Common myeloid progenitor, CD34-positive (primary cell): ENCODE results near the gene PCDHA9. TPM values are rescaled to one million over a fixed set of nuclear protein-coding genes. Genes with fewer than 3 reads are reported as not detected.
"Not testable (repeated sequence)": the region's sequence is repeated elsewhere in the genome, so short reads cannot be mapped to it uniquely, and the experiment has no call there.

Experiments
- CTCF ChIA-PET: fragments of 350-600 bp; sonication (Branson Sonifier 250); formaldehyde crosslinking; loops from one replicate; lab custom pipeline; 2021; ENCODE audit warnings: antibody characterized with exemption; lab: Charles Lee
- POLR2A ChIA-PET: fragments of 350-600 bp; sonication (Branson Sonifier 250); formaldehyde crosslinking; loops from one replicate; lab custom pipeline; 2021; ENCODE audit warnings: antibody characterized with exemption; lab: Charles Lee
- DNase-seq, 3 donors: peaks; one replicate each; pipeline versions ENCODE4 v3.0.0 to v3.0.0-alpha.2; 2013
- H3K27ac ChIP-seq, 2 experiments: 1 replicate in 1 of 2; 2 replicates in 1 of 2; pipeline ENCODE4 v1.7.0; 2013; ENCODE audit warnings: inconsistent platforms in 2 of 2, low read length in 2 of 2, mild to moderate bottlenecking in 2 of 2, low read depth in 1 of 2, moderate library complexity in 1 of 2; ENCODE audit not compliant: severe bottlenecking in 2 of 2, insufficient read depth in 1 of 2, poor library complexity in 1 of 2
- H3K27me3 ChIP-seq, 5 experiments: replicated peaks in 2 of 5; 1 replicate in 3 of 5; 2 replicates in 2 of 5; pipeline versions ENCODE4 v1.6.1 to v1.7.0; 2013; ENCODE audit warnings: low read length in 4 of 5, mild to moderate bottlenecking in 2 of 5, moderate library complexity in 2 of 5, inconsistent platforms in 1 of 5; ENCODE audit not compliant: insufficient read depth in 5 of 5, control insufficient read depth in 4 of 5
- H3K36me3 ChIP-seq, 4 experiments: 1 replicate in 2 of 4; 2 replicates in 2 of 4; pipeline versions ENCODE4 v1.6.1 to v1.7.0; 2013; ENCODE audit warnings: low read length in 3 of 4, control low read depth in 1 of 4, mild to moderate bottlenecking in 1 of 4; ENCODE audit not compliant: control insufficient read depth in 4 of 4, insufficient read depth in 4 of 4
- H3K4me1 ChIP-seq, 4 experiments: 1 replicate in 3 of 4; 2 replicates in 1 of 4; pipeline versions ENCODE4 v1.6.1 to v1.7.1; 2013; ENCODE audit warnings: low read length in 3 of 4, mild to moderate bottlenecking in 3 of 4, control low read depth in 1 of 4, inconsistent platforms in 1 of 4, moderate library complexity in 1 of 4; ENCODE audit not compliant: control insufficient read depth in 4 of 4, insufficient read depth in 4 of 4; ENCODE audit errors: control extremely low read depth in 1 of 4
- H3K4me3 ChIP-seq, 7 experiments: 1 replicate in 4 of 7; 2 replicates in 3 of 7; pipeline versions ENCODE4 v1.5.1 to v1.7.0; 2013; ENCODE audit warnings: mild to moderate bottlenecking in 7 of 7, low read length in 6 of 7, moderate library complexity in 6 of 7, inconsistent platforms in 2 of 7, low read depth in 2 of 7, control low read depth in 1 of 7; ENCODE audit not compliant: insufficient read depth in 4 of 7, control insufficient read depth in 1 of 7; ENCODE audit errors: extremely low read depth in 1 of 7
- H3K9me3 ChIP-seq, 5 experiments: 1 replicate in 4 of 5; 2 replicates in 1 of 5; pipeline versions ENCODE4 v1.6.1 to v1.7.1; 2013; ENCODE audit warnings: low read length in 4 of 5, mild to moderate bottlenecking in 2 of 5, inconsistent platforms in 1 of 5, low read depth in 1 of 5, moderate library complexity in 1 of 5; ENCODE audit not compliant: control insufficient read depth in 4 of 5, insufficient read depth in 2 of 5; ENCODE audit errors: control extremely low read depth in 1 of 5
- WGBS: methylation state at CpG from one replicate; pipeline ENCODE4 v1.1.5; 2013; ENCODE audit not compliant: insufficient coverage; 5-methylcytosine and 5-hydroxymethylcytosine counted together
- polyA plus RNA-seq: library from polyadenylated mRNA; unstranded; fragments of 120-200 nt; gene quantifications from one replicate; pipeline ENCODE4 v1.2.1, GENCODE V29; 2013

Gene PCDHA9
- polyA plus RNA-seq, result not detected

GRCh38 chr5:140848139-140849102 lies at the start of gene PCDHA9:
Gene PCDHA9, plus strand, starts transcription at chr5:140848382. Its CDS starts 114 bp downstream, at chr5:140848496.
- H3K4me1 ChIP-seq, H3K4me3 ChIP-seq, DNase-seq, H3K27ac ChIP-seq, H3K36me3 ChIP-seq, CTCF ChIA-PET, POLR2A ChIA-PET: not testable (repeated sequence)
- 20% methylated on average over 23 of the region's 48 CpGs for WGBS
- Histone ChIP-seq H3K27me3 (peaks cover 0 to 14% (median 0%) of the 10 kb centered on the region in 5 experiments), H3K9me3 (peaks cover 2 to 26% (median 16%) of the 10 kb centered on the region in 5 experiments)

GRCh38 chr5:140800816-140801493 lies 47.2 kb upstream of the PCDHA9 start, which contains the start of gene PCDHA3:
Gene PCDHA3, plus strand, starts transcription at chr5:140801057.
- Histone ChIP-seq H3K27me3 (peaks cover 0 to 35% (median 0%) of the 10 kb centered on the region in 5 experiments), H3K36me3 (no peaks in the 10 kb centered on the region), H3K4me3 (no peak within 1 kb of the TSS), H3K4me1 (no peaks in the 10 kb centered on the region), H3K9me3 (peaks cover 10 to 47% (median 38%) of the 10 kb centered on the region in 5 experiments), H3K27ac (no peak within 1 kb of the TSS)
- WGBS, result 25% methylated on average over 13 of the region's 29 CpGs
- peak in 2 of 3 donors; percentile 22 to 35 for DNase-seq
- CTCF ChIA-PET, result no interaction called here
- POLR2A ChIA-PET, result no interaction called here

- no peaks in the 10 kb centered on the region for H3K36me3 ChIP-seq
- H3K27ac ChIP-seq, result no peak overlapping the region
- peak in 1 of 3 donors; percentile 8 for DNase-seq
- H3K9me3 ChIP-seq, result peaks cover 10 to 47% (median 33%) of the 10 kb centered on the region in 5 experiments
- ChIA-PET CTCF (no interaction called here), POLR2A (no interaction called here)
- no peaks in the 10 kb centered on the region for H3K4me1 ChIP-seq
- peaks cover 0 to 31% (median 0%) of the 10 kb centered on the region in 5 experiments for H3K27me3 ChIP-seq
- H3K4me3 ChIP-seq, result no peak overlapping the region
- WGBS, result 13% methylated on average over 13 of the region's 16 CpGs
Measured at GRCh38 chr5:140801494-140801841, 46.7 kb upstream of the PCDHA9 start.

GRCh38 chr5:140802381-140802780 lies 45.8 kb upstream of the PCDHA9 start:
- CTCF ChIA-PET, POLR2A ChIA-PET, H3K4me1 ChIP-seq, H3K27ac ChIP-seq, H3K36me3 ChIP-seq, DNase-seq, H3K4me3 ChIP-seq: not testable (repeated sequence)
- H3K9me3 ChIP-seq, result peaks cover 10 to 45% (median 31%) of the 10 kb centered on the region in 5 experiments
- H3K27me3 ChIP-seq, result peaks cover 0 to 31% (median 0%) of the 10 kb centered on the region in 5 experiments
- 50% methylated on average over 42 of the region's 45 CpGs for WGBS

GRCh38 chr5:140802781-140803271 lies 45.4 kb upstream of the PCDHA9 start:
- peaks cover 0 to 36% (median 0%) of the 10 kb centered on the region in 5 experiments for H3K27me3 ChIP-seq
- no peak for DNase-seq
- H3K27ac ChIP-seq, result no peak overlapping the region
- peaks cover 10 to 50% (median 36%) of the 10 kb centered on the region in 5 experiments for H3K9me3 ChIP-seq
- ChIA-PET CTCF (no interaction called here), POLR2A (no interaction called here)
- WGBS, result 44% methylated on average over 48 of the region's 53 CpGs
- no peaks in the 10 kb centered on the region for H3K36me3 ChIP-seq
- no peak overlapping the region for H3K4me3 ChIP-seq
- no peaks in the 10 kb centered on the region for H3K4me1 ChIP-seq

- ChIA-PET POLR2A (no interaction called here), CTCF (interaction anchor here (0.9 kb wide), 1 partner anchor 751 kb away, joined by 3 read pairs; no protein-coding TSS in a partner anchor)
- no peak within 1 kb of the TSS for H3K27ac ChIP-seq
- DNase-seq, result peak in 2 of 3 donors; percentile 21 to 32
- peaks cover 1 to 47% (median 36%) of the 10 kb centered on the region in 5 experiments for H3K9me3 ChIP-seq
- peak within 1 kb of the TSS in 2 of 7 experiments; percentile 4 to 38 for H3K4me3 ChIP-seq
- no peaks in the 10 kb centered on the region for H3K36me3 ChIP-seq
- no peaks in the 10 kb centered on the region for H3K4me1 ChIP-seq
- H3K27me3 ChIP-seq, result peaks cover 0 to 29% (median 0%) of the 10 kb centered on the region in 5 experiments
- 16% methylated on average over 20 of the region's 47 CpGs for WGBS
Measured at GRCh38 chr5:140806834-140807775, 41.1 kb upstream of the PCDHA9 start, which contains the start of gene PCDHA4. Gene PCDHA4, plus strand, starts transcription at chr5:140807068.
